ENCODE data around the gene STPG3. TPM values are rescaled to one million over a fixed set of nuclear protein-coding genes. Genes with fewer than 3 reads are reported as not detected.
"Not testable (repeated sequence)": the region's sequence is repeated elsewhere in the genome, so short reads cannot be mapped to it uniquely, and the experiment has no call there.

Gene STPG3
- total RNA-seq, 1 donor from 2014 or later = not detected

DNA sequence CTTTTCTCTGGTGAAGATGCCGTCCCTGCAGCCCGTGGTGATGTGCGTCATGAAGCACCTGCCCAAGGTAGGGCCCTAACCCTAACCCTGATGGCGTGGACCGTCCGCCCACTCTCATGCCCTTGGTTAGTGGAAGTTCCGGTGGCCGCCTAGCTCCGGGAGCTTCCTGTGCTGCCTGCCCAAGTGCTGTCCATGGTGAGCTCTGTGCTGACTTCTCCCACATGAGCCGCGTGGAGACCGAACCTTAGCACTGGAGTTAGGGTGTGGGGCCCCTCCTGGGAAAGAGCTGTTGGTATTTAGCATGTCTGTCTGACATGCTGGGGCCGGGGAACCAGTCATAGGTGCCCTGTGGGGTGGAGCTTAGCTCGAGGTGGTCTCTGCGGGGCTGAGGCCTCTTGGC, 5.3 kb downstream of the STPG3 start:
- Histone ChIP-seq H3K4me1 (peaks cover 16% of the 10 kb centered on the region), H3K36me3 (peaks cover 27% of the 10 kb centered on the region), H3K27ac (no peak overlapping the region), H3K9me3 (no peaks in the 10 kb centered on the region), H3K4me3 (peak overlapping the region; percentile 86), H3K27me3 (no peaks in the 10 kb centered on the region)
- ATAC-seq = no peak
- intact Hi-C loops (cut with DNase I) = no loop called here
- DNase-seq = no peak
- no peak for TF ChIP-seq CTCF (IDR thresholded peaks at IDR 0.05)

- no peaks in the 10 kb centered on the region for H3K9me3 ChIP-seq
- H3K4me3 ChIP-seq = no peak overlapping the region
- TF ChIP-seq CTCF (IDR thresholded peaks at IDR 0.05) = no peak
- DNase-seq (no peak), ATAC-seq (no peak)
- intact Hi-C loops (cut with DNase I) = no loop called here
- no peaks in the 10 kb centered on the region for H3K27me3 ChIP-seq
- peaks cover 27% of the 10 kb centered on the region for H3K36me3 ChIP-seq
- peaks cover 16% of the 10 kb centered on the region for H3K4me1 ChIP-seq
- H3K27ac ChIP-seq = no peak overlapping the region
Observed at GRCh38 chr9:137256856-137257255, 5.8 kb downstream of the STPG3 start.

- peak; percentile 63 for TF ChIP-seq CTCF (IDR thresholded peaks at IDR 0.05)
- H3K9me3 ChIP-seq; H3K27me3 ChIP-seq; H3K4me3 ChIP-seq; ATAC-seq; H3K27ac ChIP-seq; intact Hi-C loops (cut with DNase I); H3K4me1 ChIP-seq: not testable (repeated sequence)
- peak; percentile 65 for DNase-seq
- H3K36me3 ChIP-seq = peaks cover 42% of the 10 kb centered on the region
Observed at GRCh38 chr9:137262173-137262908, 11.3 kb downstream of the STPG3 start.

GRCh38 chr9:137262909-137263285, 11.8 kb downstream of the STPG3 start:
- peak; percentile 63 for DNase-seq
- Histone ChIP-seq H3K27me3 (no peaks in the 10 kb centered on the region), H3K4me1 (peaks cover 3% of the 10 kb centered on the region), H3K9me3 (no peaks in the 10 kb centered on the region), H3K27ac (no peak overlapping the region), H3K4me3 (no peak overlapping the region), H3K36me3 (peaks cover 45% of the 10 kb centered on the region)
- ATAC-seq = no peak
- no peak for TF ChIP-seq CTCF (IDR thresholded peaks at IDR 0.05)
- intact Hi-C loops (cut with DNase I) = no loop called here

- Histone ChIP-seq H3K4me1 (peaks cover 9% of the 10 kb centered on the region), H3K27ac (no peak overlapping the region), H3K27me3 (no peaks in the 10 kb centered on the region), H3K4me3 (no peak overlapping the region), H3K36me3 (peaks cover 40% of the 10 kb centered on the region), H3K9me3 (no peaks in the 10 kb centered on the region)
- TF ChIP-seq CTCF (IDR thresholded peaks at IDR 0.05) = no peak
- intact Hi-C loops (cut with DNase I) = no loop called here
- peak; percentile 47 for DNase-seq
- no peak for ATAC-seq
Observed at GRCh38 chr9:137263506-137263905, 12.4 kb downstream of the STPG3 start.

All from upper lobe of right lung (tissue), 1 donor.